Liver (tissue), 9 donors: ENCODE data around the gene THEM4. TPM values are rescaled to one million over a fixed set of nuclear protein-coding genes. Genes with fewer than 3 reads are reported as not detected.

Experiments used
- DNase-seq: peaks from one replicate; pipeline ENCODE4 v3.0.0-alpha.2; 2017; ENCODE audit warnings: low spot score
- H3K27ac ChIP-seq, 2 donors: one replicate each; pipeline ENCODE4 v1.7.0; 2013; ENCODE audit warnings: inconsistent platforms in 2 of 2, low read length in 2 of 2, control low read depth in 1 of 2, low read depth in 1 of 2, mild to moderate bottlenecking in 1 of 2
- H3K27me3 ChIP-seq, 4 donors: one replicate each; pipeline versions ENCODE4 v1.6.1 to v1.7.0; 2013; ENCODE audit warnings: low read length in 3 of 4, inconsistent platforms in 1 of 4, mild to moderate bottlenecking in 1 of 4, moderate library complexity in 1 of 4; ENCODE audit not compliant: control insufficient read depth in 4 of 4, insufficient read depth in 4 of 4
- H3K36me3 ChIP-seq, 4 donors: one replicate each; pipeline versions ENCODE4 v1.6.1 to v1.7.0; 2013; ENCODE audit warnings: low read length in 3 of 4, mild to moderate bottlenecking in 3 of 4, low read depth in 1 of 4, moderate library complexity in 1 of 4; ENCODE audit not compliant: control insufficient read depth in 4 of 4, insufficient read depth in 3 of 4
- H3K4me1 ChIP-seq, 4 donors: one replicate each; pipeline versions ENCODE4 v1.6.1 to v1.7.0; 2013; ENCODE audit warnings: low read length in 3 of 4, mild to moderate bottlenecking in 3 of 4, moderate library complexity in 1 of 4; ENCODE audit not compliant: control insufficient read depth in 4 of 4, insufficient read depth in 4 of 4
- H3K4me3 ChIP-seq, 3 donors: one replicate each; pipeline versions ENCODE4 v1.6.1 to v1.7.0; 2013; ENCODE audit warnings: low read length in 3 of 3, control low read depth in 1 of 3, low read depth in 1 of 3, mild to moderate bottlenecking in 1 of 3
- H3K9ac ChIP-seq, 2 donors: one replicate each; pipeline ENCODE4 v1.7.0; 2013; ENCODE audit warnings: low read length in 2 of 2, mild to moderate bottlenecking in 2 of 2, moderate library complexity in 2 of 2, control low read depth in 1 of 2, low read depth in 1 of 2
- H3K9me3 ChIP-seq, 4 donors: one replicate each; pipeline versions ENCODE4 v1.6.1 to v1.7.0; 2013; ENCODE audit warnings: low read length in 3 of 4; ENCODE audit not compliant: control insufficient read depth in 4 of 4
- ATF3 ChIP-seq: IDR thresholded peaks from 2 replicates; pipeline ENCODE4 v1.6.1; 2016; ENCODE audit warnings: antibody characterized with exemption
- CTCF ChIP-seq: fragments of 150-350 bp; IDR thresholded peaks from 2 replicates; pipeline ENCODE4 v1.5.1; 2017; ENCODE audit warnings: improper control_type of control experiment, low read depth, low read length; ENCODE audit not compliant: missing input control
- EGR1 ChIP-seq, 2 donors: IDR thresholded peaks; 2 replicates each; pipeline ENCODE4 v1.6.1; 2016 to 2018; ENCODE audit warnings: antibody characterized with exemption in 2 of 2, low read depth in 2 of 2
- GABPA ChIP-seq, 2 donors: IDR thresholded peaks in 1 of 2; conservative IDR thresholded peaks in 1 of 2; 2 replicates each; pipeline ENCODE4 v1.6.1; 2016; ENCODE audit warnings: antibody characterized with exemption in 2 of 2, mild to moderate bottlenecking in 1 of 2, moderate library complexity in 1 of 2
- HNF4A ChIP-seq, 2 donors: conservative IDR thresholded peaks; 2 replicates each; pipeline ENCODE4 v1.6.1; 2016; ENCODE audit warnings: antibody characterized with exemption in 2 of 2, mild to moderate bottlenecking in 2 of 2
- HNF4G ChIP-seq: IDR thresholded peaks from 2 replicates; pipeline ENCODE4 v1.6.1; 2016; ENCODE audit warnings: antibody characterized with exemption
- JUND ChIP-seq, 2 donors: IDR thresholded peaks; 2 replicates each; pipeline ENCODE4 v1.6.1; 2016; ENCODE audit warnings: antibody characterized with exemption in 2 of 2
- MAX ChIP-seq: IDR thresholded peaks from 2 replicates; pipeline ENCODE4 v1.6.1; 2016; ENCODE audit warnings: antibody characterized with exemption
- NR2F2 ChIP-seq: IDR thresholded peaks from 2 replicates; pipeline ENCODE4 v1.6.1; 2016; ENCODE audit warnings: antibody characterized with exemption
- RAD21 ChIP-seq, 2 donors: IDR thresholded peaks; 2 replicates each; pipeline ENCODE4 v1.6.1; 2016; ENCODE audit warnings: antibody characterized with exemption in 2 of 2, mild to moderate bottlenecking in 2 of 2
- RXRA ChIP-seq, 2 donors: IDR thresholded peaks; 2 replicates each; pipeline ENCODE4 v1.6.1; 2017 to 2018; ENCODE audit warnings: antibody characterized with exemption in 2 of 2, mild to moderate bottlenecking in 1 of 2
- SP1 ChIP-seq: IDR thresholded peaks from 2 replicates; pipeline ENCODE4 v1.6.1; 2018; ENCODE audit warnings: antibody characterized with exemption, mild to moderate bottlenecking
- TAF1 ChIP-seq: conservative IDR thresholded peaks from 2 replicates; pipeline ENCODE4 v1.6.1; 2016; ENCODE audit warnings: antibody characterized with exemption, mild to moderate bottlenecking
- YY1 ChIP-seq: IDR thresholded peaks from 2 replicates; pipeline ENCODE4 v1.6.1; 2016; ENCODE audit warnings: antibody characterized with exemption, mild to moderate bottlenecking
- ZBTB33 ChIP-seq: IDR thresholded peaks from 2 replicates; pipeline ENCODE4 v1.6.1; 2016; ENCODE audit warnings: antibody characterized with exemption
- WGBS: extraction: QIAGEN DNeasy Blood & Tissue Kit; methylation state at CpG from one replicate; pipeline ENCODE4 v1.1.7; 2013; 5-methylcytosine and 5-hydroxymethylcytosine counted together
- polyA plus RNA-seq, 2 donors: library from polyadenylated mRNA; stranded (reverse) in 1 of 2; unstranded in 1 of 2; fragments of 200-250 nt in 1 of 2; fragments of >200 nt in 1 of 2; fragmentation: Nextera tagmentation in 1 of 2; extraction: Ambion mirVana in 1 of 2; gene quantifications; one replicate each; pipeline versions ENCODE4 v1.2.1 to v1.2.3, GENCODE V29; 2013 to 2015
- total RNA-seq, 2 donors: library from RNA; depleted of rRNA; stranded (reverse); fragments of >200 nt; gene quantifications; one replicate each; pipeline ENCODE4 v1.2.3, GENCODE V29; 2014
- TF ChIP-seq, protein P1 (sequence below): IDR thresholded peaks from 2 replicates; pipeline ENCODE4 v1.6.1; 2016; ENCODE audit warnings: antibody characterized with exemption, mild to moderate bottlenecking
- donor health status: healthy.
- donor health status: healthy.
- donor health status: healthy.
- donor health status: healthy.
- donor health status: healthy.

The THEM4 gene
- total and polyA plus RNA-seq, 4 donors: 6.1 to 16.2 (median 9.8) TPM

- H3K4me3 ChIP-seq: no peak overlapping the region
- H3K27ac ChIP-seq: no peak overlapping the region
- no peak for DNase-seq
- no peaks in the 10 kb centered on the region for H3K27me3 ChIP-seq
- no peaks in the 10 kb centered on the region for H3K9me3 ChIP-seq
- no peaks in the 10 kb centered on the region for H3K4me1 ChIP-seq
- TF ChIP-seq SP1 (no peak), RAD21 (IDR thresholded peaks at IDR 0.05) (no peak), ATF3 (no peak), YY1 (no peak), CTCF (no peak), GABPA (IDR thresholded peaks at IDR 0.05 in 1 of 2, conservative IDR thresholded peaks at IDR 0.05 in 1 of 2) (no peak), JUND (IDR thresholded peaks at IDR 0.05) (no peak), EGR1 (IDR thresholded peaks at IDR 0.05; ENCODE audit: low read depth in 2 of 2) (no peak), TAF1 (no peak), MAX (no peak), NR2F2 (no peak), RXRA (IDR thresholded peaks at IDR 0.05) (no peak), ZBTB33 (no peak), HNF4G (no peak), HNF4A (conservative IDR thresholded peaks at IDR 0.05) (no peak)
- TF ChIP-seq, protein P1, sequence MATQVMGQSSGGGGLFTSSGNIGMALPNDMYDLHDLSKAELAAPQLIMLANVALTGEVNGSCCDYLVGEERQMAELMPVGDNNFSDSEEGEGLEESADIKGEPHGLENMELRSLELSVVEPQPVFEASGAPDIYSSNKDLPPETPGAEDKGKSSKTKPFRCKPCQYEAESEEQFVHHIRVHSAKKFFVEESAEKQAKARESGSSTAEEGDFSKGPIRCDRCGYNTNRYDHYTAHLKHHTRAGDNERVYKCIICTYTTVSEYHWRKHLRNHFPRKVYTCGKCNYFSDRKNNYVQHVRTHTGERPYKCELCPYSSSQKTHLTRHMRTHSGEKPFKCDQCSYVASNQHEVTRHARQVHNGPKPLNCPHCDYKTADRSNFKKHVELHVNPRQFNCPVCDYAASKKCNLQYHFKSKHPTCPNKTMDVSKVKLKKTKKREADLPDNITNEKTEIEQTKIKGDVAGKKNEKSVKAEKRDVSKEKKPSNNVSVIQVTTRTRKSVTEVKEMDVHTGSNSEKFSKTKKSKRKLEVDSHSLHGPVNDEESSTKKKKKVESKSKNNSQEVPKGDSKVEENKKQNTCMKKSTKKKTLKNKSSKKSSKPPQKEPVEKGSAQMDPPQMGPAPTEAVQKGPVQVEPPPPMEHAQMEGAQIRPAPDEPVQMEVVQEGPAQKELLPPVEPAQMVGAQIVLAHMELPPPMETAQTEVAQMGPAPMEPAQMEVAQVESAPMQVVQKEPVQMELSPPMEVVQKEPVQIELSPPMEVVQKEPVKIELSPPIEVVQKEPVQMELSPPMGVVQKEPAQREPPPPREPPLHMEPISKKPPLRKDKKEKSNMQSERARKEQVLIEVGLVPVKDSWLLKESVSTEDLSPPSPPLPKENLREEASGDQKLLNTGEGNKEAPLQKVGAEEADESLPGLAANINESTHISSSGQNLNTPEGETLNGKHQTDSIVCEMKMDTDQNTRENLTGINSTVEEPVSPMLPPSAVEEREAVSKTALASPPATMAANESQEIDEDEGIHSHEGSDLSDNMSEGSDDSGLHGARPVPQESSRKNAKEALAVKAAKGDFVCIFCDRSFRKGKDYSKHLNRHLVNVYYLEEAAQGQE: no peak
- no peaks in the 10 kb centered on the region for H3K36me3 ChIP-seq
- WGBS: 91% methylated on average over 7 of the region's 7 CpGs
- no peak overlapping the region for H3K9ac ChIP-seq
Observed at GRCh38 chr1:151860504-151861187, 48.7 kb downstream of the THEM4 start.
